Measurements from ENCODE around the gene OLFML2B. TPM values are rescaled to one million over a fixed set of nuclear protein-coding genes. Genes with fewer than 3 reads are reported as not detected.
A peak's percentile ranks its signal among the peaks of the same experiment; 100 is the strongest.

OLFML2B gene
- total RNA-seq, 4 donors from 2014 or later = 2.7 to 5.2 (median 3.6) TPM

GRCh38 chr1:161997152-161997551, 26.5 kb downstream of the OLFML2B start:
- H3K4me1 ChIP-seq = peaks cover 7% of the 10 kb centered on the region
- no peaks in the 10 kb centered on the region for H3K9me3 ChIP-seq
- H3K27ac ChIP-seq = no peak overlapping the region
- no peak for TF ChIP-seq EP300 (IDR thresholded peaks at IDR 0.05)
- TF ChIP-seq POLR2AphosphoS5 (IDR thresholded peaks at IDR 0.05) = no peak
- TF ChIP-seq POLR2A (IDR thresholded peaks at IDR 0.05) = no peak
- no peak for TF ChIP-seq CTCF (IDR thresholded peaks at IDR 0.05)
- H3K36me3 ChIP-seq = peaks cover 7% of the 10 kb centered on the region
- 76% methylated on average over 1 of the region's 1 CpG for WGBS
- peak in 1 of 2 donors; percentile 12 for DNase-seq (ENCODE audit: low spot score in 2 of 2)
- no peaks in the 10 kb centered on the region for H3K27me3 ChIP-seq
- H3K4me3 ChIP-seq = no peak overlapping the region

DNA sequence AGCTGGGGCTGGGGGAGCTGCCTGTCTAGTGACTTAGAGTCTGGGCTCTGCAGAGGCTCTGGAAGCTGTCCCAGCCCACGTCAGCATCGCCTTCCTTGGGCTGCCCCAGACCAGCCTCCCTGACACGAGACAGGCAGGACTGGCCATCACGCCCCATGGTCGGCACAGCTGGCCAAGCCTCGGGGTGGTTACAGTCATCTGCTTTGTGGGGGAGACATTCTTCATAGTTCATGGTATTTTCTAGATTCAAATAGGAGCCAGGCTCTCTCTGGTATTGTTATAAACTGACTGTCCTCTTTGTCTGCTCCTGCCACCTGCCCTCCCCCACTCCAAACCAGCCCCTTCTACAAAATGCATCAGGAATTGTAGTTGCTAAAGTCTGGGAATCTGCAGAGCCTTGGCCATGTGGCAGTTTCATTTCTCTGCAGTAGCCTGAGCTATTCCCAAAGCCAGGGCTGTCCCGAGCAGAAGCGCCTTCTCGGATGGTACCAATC, 29.4 kb downstream of the OLFML2B start:
- 53% methylated on average over 5 of the region's 9 CpGs for WGBS
- peaks cover 7% of the 10 kb centered on the region for H3K4me1 ChIP-seq
- no peaks in the 10 kb centered on the region for H3K27me3 ChIP-seq
- peak overlapping the region; percentile 12 for H3K27ac ChIP-seq
- H3K4me3 ChIP-seq = no peak overlapping the region
- TF ChIP-seq POLR2AphosphoS5 (IDR thresholded peaks at IDR 0.05) (no peak), CTCF (IDR thresholded peaks at IDR 0.05) (no peak), POLR2A (IDR thresholded peaks at IDR 0.05) (no peak), EP300 (IDR thresholded peaks at IDR 0.05) (no peak)
- no peaks in the 10 kb centered on the region for H3K9me3 ChIP-seq
- DNase-seq (ENCODE audit: low spot score in 2 of 2) = no peak
- peaks cover 11% of the 10 kb centered on the region for H3K36me3 ChIP-seq

DNA sequence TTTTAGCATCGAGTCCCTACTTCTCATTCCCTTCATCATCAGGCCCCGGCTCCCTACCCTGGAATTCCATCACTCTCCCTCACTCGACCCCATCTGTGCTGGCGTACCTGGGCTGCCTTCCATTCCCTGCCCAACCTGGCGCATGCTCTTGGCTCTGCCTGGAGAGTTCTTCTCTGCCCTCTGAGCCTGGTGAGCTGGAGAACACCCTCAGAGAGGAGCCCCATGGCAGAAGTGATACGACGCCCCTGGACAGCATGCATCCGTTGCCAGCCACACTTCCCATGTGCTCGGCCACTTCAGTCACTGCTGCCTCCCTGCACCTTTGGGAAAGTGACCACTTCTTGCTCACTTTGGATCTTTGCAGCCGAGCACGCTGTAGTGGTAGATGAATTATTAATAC, 30.1 kb downstream of the OLFML2B start:
- no peak overlapping the region for H3K4me3 ChIP-seq
- H3K27ac ChIP-seq = no peak overlapping the region
- WGBS = 87% methylated on average over 11 of the region's 11 CpGs
- DNase-seq (ENCODE audit: low spot score in 2 of 2) = no peak
- H3K9me3 ChIP-seq = no peaks in the 10 kb centered on the region
- TF ChIP-seq POLR2AphosphoS5 (IDR thresholded peaks at IDR 0.05) (no peak), CTCF (IDR thresholded peaks at IDR 0.05) (no peak), POLR2A (IDR thresholded peaks at IDR 0.05) (no peak), EP300 (IDR thresholded peaks at IDR 0.05) (no peak)
- no peaks in the 10 kb centered on the region for H3K27me3 ChIP-seq
- H3K36me3 ChIP-seq = peaks cover 11% of the 10 kb centered on the region
- H3K4me1 ChIP-seq = peaks cover 8% of the 10 kb centered on the region

DNA sequence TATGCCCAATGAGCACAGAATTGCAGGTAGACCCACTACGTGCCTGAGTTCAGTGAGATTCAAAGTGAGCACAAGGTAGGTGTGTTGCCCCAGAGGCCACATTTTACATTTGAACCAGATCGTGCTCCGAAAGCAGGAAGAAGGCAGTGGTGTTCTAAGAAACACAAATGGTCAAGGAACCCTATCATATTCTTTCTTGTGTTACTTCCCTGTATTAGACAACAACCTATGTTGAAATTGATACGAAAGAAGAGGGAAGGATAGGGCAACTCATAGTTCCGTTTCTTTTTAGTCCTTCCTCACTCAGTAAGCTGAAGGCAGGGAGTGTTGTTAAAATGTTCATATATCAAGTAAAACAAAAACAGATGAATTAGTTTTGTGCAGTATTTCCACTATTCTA, 33.9 kb downstream of the OLFML2B start:
- TF ChIP-seq POLR2A (IDR thresholded peaks at IDR 0.05) (no peak), CTCF (IDR thresholded peaks at IDR 0.05) (no peak), POLR2AphosphoS5 (IDR thresholded peaks at IDR 0.05) (no peak), EP300 (IDR thresholded peaks at IDR 0.05) (no peak)
- Histone ChIP-seq H3K4me3 (no peak overlapping the region), H3K4me1 (peaks cover 16% of the 10 kb centered on the region), H3K27me3 (no peaks in the 10 kb centered on the region), H3K9me3 (no peaks in the 10 kb centered on the region), H3K27ac (no peak overlapping the region), H3K36me3 (peaks cover 3% of the 10 kb centered on the region)
- WGBS = 90% methylated on average over 5 of the region's 5 CpGs
- DNase-seq (ENCODE audit: low spot score in 2 of 2) = no peak

DNA sequence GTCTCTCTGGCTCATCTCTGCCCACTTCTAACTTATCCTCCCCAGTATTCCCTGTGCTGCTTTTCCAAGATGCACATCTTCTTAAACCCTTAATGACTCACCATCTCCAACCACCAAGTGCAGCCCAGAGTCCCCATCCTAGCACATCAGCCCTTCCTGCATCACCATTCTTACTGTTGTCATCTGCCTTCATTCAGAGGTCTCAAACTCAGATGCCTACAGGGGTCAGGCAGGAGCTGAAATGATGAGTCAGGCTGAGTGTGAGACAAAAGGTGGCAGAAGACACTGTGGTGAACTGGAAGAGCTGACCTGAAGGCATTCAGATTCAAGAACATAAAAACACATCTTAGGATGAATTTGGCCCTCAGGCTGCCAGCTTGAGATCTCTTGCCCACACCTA, 34.6 kb downstream of the OLFML2B start:
- peaks cover 6% of the 10 kb centered on the region for H3K36me3 ChIP-seq
- no peaks in the 10 kb centered on the region for H3K27me3 ChIP-seq
- no peak for TF ChIP-seq EP300 (IDR thresholded peaks at IDR 0.05)
- no peak for TF ChIP-seq POLR2AphosphoS5 (IDR thresholded peaks at IDR 0.05)
- no peak for TF ChIP-seq CTCF (IDR thresholded peaks at IDR 0.05)
- no peak for TF ChIP-seq POLR2A (IDR thresholded peaks at IDR 0.05)
- H3K27ac ChIP-seq = no peak overlapping the region
- no peaks in the 10 kb centered on the region for H3K9me3 ChIP-seq
- H3K4me3 ChIP-seq = no peak overlapping the region
- no peak for DNase-seq (ENCODE audit: low spot score in 2 of 2)
- peaks cover 15% of the 10 kb centered on the region for H3K4me1 ChIP-seq

Measured in suprapubic skin (tissue), 4 donors.